NCI-H446 (cell line): ENCODE measurements around the gene MSANTD1.

Source experiments
- DNase-seq, 2 experiments: peaks; one replicate each; lab custom pipeline; 2025; lab: John Stamatoyannopoulos, UW

The MSANTD1 gene

GRCh38 chr4:3248811-3249661 is at the start of gene MSANTD1:
Gene MSANTD1, plus strand, starts transcription at chr4:3249159. Its CDS starts 64 bp downstream, at chr4:3249223.
- no peak for DNase-seq

DNA sequence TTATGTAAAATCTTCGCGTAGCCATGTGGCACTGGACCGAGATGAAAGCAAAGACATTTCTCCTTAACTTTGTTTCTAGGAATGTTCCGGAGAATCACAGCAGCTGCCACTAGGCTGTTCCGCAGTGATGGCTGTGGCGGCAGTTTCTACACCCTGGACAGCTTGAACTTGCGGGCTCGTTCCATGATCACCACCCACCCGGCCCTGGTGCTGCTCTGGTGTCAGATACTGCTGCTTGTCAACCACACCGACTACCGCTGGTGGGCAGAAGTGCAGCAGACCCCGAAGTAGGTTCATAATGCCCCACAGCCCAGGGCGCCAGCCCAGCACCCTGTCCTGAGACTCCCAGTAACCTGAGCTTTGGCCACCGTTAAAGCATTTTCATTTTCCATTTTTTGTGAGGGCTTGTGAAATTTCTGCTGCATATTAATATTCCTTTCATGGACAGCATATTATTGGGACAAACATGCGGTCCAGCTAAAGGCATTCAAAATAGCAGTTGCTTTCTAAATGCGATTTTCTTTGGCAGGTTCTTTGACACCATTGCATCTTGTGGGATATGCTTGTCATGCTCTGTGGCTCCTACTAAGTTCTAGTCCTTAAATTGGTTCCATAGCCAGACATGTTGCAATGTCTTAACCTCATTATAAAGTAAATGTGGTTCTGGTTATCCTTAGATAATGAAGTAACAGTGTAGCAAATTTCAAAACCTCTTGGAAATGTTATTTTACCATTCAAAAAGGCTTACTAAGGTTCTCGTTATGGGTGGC is 49.1 kb upstream of the MSANTD1 start:
- DNase-seq: no peak

- DNase-seq: no peak
These were observed 48.4 kb upstream of the MSANTD1 start for GRCh38 chr4:3200423-3201090.

DNA sequence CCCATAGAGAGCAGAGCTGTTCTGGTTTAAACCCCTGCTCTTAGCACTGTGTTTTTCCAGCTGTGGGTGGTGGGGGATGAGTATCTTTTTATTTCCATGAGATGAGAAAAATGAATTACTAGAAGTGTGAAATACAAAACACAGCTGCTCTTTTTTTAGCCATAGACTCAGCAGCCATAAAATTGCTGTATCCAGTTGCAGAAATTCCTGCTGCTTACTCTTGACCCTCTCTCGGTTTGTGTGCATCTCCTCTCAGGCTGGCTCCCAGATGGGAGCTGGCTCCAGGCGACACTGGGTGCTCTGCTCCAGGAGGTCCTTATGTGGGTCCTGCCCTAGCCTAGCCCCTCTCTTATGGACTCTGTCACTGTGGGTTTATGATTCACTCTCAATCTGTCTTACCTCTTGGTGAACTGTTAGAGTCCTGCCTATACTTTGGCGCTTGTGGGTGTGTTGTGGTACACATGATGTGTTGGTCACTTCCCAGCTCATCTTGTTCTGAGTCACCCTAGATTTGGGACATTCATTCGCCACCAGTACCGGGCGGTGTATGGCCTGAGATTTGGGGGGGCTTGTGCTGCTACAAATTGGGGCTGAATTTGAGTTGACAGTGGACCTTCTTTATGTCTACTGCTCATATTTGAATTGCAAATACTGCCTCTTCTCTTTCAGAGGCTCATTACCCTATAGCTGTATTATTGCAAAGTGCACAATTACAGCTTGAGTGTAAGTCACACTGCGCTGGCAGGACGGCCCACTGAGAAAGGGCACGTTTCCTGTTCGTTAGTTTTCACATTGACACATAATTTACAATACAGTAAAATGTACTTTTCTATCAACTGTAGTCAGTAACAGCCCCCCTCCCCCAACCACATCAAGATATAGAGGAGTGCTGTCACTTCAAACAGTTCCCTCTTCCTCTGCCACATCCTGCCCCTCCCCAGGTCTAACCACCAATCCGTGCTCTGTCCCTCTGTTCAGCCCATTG is 46.9 kb upstream of the MSANTD1 start:
- DNase-seq: no peak

DNA sequence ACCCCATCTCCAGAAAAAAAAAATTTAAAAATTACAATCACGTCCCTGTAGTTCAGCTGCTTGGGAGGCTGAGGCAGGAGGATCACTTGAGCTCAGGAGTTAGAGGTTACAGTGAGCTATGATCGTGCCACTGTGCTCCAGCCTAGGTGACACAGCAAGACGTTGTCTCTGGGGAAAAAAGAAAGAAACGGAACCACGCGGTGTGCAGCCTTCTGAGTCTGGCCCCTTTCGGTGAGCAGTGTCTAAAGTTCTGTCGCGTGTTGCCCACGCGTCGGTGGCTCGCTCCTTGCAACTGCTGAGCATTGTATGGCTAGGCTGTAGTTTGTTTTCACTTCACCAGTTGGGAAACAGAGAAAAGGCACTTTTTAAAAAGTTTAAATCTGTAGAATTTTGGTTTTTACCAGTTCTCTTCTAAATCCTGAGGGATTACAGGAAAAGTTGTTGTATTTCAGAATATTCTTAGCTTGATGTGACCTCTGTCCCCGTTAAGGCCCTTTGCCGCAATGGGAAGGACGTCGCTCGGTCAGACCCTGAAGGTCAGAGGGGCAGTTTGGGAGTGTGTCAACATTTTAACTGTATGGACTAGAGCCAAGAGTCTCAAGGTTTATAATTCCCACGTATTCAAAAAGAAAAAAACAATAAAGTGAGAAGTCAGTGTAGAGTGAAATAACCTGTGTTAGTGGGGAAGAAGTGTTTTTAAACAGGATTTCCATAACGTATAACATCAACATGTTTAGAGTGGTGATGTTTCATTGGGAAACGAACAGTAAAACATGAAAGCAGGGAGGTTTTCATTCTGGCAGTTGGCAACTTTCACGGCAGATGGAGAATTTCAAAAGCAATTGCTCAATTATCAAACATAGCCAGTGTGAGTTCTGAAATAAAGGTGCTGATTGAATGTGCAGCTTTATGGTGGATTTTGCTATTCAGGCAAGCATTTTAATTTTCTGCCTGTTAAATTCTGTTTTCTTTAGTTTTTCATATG is 45.8 kb upstream of the MSANTD1 start:
- peak in 1 of 2 experiments; percentile 36 for DNase-seq

GRCh38 chr4:3203971-3204431 is 45.0 kb upstream of the MSANTD1 start:
- no peak for DNase-seq

DNA sequence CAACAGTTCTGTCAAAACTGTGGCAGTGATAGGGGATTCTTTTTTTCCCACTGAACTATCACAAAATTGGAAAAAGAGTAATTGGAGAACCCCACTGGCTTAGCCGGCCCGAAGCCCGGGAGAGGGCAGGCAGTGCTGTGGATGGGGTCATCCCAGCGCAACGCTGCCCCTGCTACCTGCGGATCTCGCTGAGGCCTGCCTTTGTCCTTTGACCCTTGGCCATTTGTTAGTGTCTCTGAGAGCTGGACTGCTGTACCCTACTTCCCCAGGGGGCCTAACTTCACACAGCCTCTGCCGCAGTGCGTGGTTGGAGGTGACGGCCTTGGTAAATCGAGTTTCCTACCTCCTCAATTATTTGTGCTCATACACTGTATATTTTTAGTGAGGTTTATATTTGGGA is 43.0 kb upstream of the MSANTD1 start:
- no peak for DNase-seq

- DNase-seq: no peak
These were observed 42.4 kb upstream of the MSANTD1 start for GRCh38 chr4:3206439-3207100.

DNA sequence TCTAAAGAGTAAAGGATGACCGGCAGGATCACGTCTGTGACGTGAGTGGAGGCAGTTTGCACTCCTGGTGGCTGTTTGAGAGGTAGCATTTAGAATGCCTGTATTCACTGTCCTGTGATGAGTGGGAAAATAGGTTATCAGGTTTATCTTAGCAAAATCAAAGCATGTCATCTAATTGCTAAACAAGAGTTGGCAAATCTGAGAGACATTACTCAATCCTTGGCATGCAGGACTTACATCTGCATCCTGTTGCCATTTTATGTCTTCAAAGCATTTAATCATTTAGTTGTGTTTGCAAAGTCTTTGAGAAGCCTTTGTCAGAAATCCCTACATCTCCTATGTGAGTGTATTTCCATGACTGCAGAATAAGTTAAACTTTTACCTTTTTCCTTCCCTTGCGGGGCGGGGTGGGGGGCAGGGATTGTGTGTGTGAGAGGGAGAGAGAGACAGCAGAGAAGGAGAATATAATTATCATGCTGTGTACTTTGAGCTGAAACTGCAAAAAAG is 41.4 kb upstream of the MSANTD1 start:
- no peak for DNase-seq

DNA sequence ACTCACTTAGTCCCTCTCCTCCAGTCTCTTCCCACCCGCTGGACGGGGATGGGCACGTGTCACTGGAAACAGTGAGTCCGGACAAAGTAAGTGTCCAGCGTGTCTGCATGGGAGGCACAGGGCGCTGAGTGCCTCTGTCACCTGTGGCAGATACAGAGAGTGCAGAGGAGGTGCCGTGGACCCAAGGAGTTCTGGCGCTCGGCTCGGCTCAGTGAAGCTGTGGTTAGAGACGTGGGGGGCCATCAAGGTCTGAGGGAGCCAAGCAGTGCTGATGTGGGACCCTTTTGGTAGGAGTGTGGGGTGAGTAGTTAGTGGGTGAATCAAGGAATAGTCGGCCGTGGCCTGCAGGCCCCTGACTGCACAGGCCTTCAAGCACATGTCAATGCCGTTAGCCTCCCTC is 40.1 kb upstream of the MSANTD1 start:
- DNase-seq: no peak

GRCh38 chr4:3209551-3210325 is 39.2 kb upstream of the MSANTD1 start:
- no peak for DNase-seq

DNA sequence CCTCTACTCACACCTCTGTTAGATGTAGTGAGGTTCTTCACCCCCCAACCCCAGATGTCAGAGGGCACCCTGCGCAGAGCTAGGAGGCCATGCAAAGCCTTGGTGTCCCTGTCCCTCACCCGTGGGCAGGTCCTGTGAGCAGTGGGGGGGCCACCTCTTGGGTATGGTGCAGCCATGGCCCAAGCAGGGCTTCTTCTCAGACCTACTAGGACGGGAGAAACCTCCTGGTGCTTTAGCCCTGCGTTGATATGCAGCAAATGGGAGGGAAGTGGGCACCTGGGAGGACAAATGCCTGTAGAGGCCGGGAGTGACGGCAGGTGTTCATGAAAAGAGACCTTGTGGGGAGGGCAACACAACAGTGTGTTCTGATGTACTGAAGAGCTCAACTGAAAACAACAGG is 38.5 kb upstream of the MSANTD1 start:
- DNase-seq: no peak

- no peak for DNase-seq
These were observed 37.1 kb upstream of the MSANTD1 start for GRCh38 chr4:3211866-3212265.

DNA sequence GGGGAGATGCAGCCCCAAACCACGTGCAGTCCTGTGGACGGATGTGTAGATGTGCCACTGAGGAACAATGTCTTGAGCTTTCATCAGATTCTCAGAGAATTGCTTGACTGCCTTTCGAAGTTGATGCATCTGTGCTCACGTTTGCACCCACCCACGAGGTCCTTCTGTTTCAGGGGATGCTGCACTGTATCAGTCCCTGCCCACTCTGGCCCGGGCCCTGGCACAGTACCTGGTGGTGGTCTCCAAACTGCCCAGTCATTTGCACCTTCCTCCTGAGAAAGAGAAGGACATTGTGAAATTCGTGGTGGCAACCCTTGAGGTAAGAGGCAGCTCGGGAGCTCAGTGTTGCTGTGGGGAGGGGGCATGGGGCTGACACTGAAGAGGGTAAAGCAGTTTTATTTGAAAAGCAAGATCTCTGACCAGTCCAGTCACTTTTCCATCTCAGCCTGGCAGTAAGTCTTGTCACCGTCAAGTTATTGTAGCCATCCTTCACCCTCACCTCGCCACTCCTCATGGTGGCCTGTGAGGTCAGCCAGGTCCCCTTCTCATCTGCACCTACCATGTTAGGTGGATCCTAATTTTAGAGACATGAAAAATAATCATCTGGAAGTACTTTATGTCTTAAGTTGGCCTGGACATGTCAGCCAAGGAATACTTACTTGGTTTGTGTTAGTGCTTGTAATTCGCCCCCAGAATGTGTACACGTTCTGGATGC is 36.4 kb upstream of the MSANTD1 start:
- no peak for DNase-seq

DNA sequence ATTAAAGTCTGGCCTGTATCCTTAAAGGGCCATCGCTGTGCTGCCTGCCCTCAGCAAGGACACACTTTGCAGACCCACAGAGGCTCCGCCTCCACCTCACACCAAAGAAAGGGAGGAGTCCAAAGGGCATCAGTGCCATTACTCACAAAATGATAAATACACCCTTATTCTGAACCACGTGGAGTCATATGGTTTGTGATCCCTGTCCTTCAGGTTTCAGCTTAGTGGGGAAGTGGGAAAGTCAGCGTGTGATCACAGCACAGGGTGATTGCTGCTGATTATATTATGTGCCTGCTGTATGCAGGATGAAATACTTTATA is 35.9 kb upstream of the MSANTD1 start:
- DNase-seq: no peak

- no peak for DNase-seq
These were observed 35.2 kb upstream of the MSANTD1 start for GRCh38 chr4:3213661-3214250.

DNA sequence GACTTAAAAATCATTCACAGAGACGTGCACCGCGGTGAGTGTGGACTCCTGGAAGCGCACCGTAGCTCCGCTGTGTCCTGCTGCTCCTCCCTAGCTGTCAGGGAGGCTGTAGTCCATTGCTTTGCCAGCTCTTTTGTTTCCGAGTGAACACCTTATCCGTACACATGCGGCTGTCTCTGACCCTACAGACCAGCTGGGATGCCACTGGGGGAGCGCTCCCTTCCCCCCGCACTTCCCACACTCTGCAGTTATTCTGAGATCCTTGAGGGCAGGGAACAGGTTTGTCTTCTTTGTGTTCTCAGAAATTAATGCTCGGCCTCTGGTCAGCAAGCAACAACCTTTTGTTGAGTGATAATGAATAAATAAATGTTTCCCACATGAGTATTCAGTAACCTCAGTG is 33.7 kb upstream of the MSANTD1 start:
- no peak for DNase-seq

DNA sequence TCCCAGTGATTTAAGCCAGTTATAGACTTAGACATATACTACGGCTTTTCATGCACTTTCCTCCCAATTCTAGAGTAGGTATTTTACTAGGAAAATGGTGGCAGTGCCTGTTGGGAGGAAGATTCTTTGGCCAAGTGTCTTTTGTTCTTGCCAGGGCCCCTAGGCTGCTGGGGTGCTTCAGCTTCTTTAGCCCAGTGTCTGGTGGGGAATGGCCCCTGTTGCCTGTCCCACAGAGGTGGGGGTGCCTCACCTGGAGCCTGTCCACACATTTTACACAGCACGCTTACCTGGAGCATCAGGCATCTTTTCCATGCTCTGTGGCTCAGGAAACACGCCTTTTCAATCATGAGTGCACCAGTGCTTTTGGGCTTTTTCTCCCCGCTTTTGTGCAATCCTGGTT is 33.2 kb upstream of the MSANTD1 start:
- DNase-seq: no peak
